Endodermal cell (in vitro differentiated cells): ENCODE measurements around the gene BPIFB6. TPM values are rescaled to one million over a fixed set of nuclear protein-coding genes. Genes with fewer than 3 reads are reported as not detected.

Experiments used
- DNase-seq: peaks from one replicate; pipeline ENCODE4 v3.0.0-alpha.2; 2017
- H3K27ac ChIP-seq: 2 replicates; pipeline ENCODE4 v1.5.1; 2013; ENCODE audit warnings: mild to moderate bottlenecking, low read depth, low read length, moderate library complexity
- H3K27me3 ChIP-seq: 2 replicates; pipeline ENCODE4 v1.6.1; 2013; ENCODE audit warnings: mild to moderate bottlenecking, low read length, moderate library complexity; ENCODE audit not compliant: insufficient read depth, control insufficient read depth, poor library complexity, severe bottlenecking
- H3K36me3 ChIP-seq: 2 replicates; pipeline ENCODE4 v1.7.0; 2013; ENCODE audit warnings: mild to moderate bottlenecking, low read length, moderate library complexity; ENCODE audit not compliant: control insufficient read depth, insufficient read depth
- H3K4me1 ChIP-seq: one replicate; pipeline ENCODE4 v1.7.0; 2013; ENCODE audit warnings: low read length; ENCODE audit not compliant: control insufficient read depth, insufficient read depth
- H3K4me3 ChIP-seq: 2 replicates; pipeline ENCODE4 v1.5.1; 2013; ENCODE audit warnings: mild to moderate bottlenecking, low read length, moderate library complexity
- H3K9ac ChIP-seq: 2 replicates; pipeline ENCODE4 v1.6.1; 2013; ENCODE audit warnings: mild to moderate bottlenecking, low read length, moderate library complexity; ENCODE audit not compliant: poor library complexity, severe bottlenecking; ENCODE audit errors: extremely low read depth
- H3K9me3 ChIP-seq: 2 replicates; pipeline ENCODE4 v1.6.1; 2013; ENCODE audit warnings: mild to moderate bottlenecking, low read length, moderate library complexity; ENCODE audit not compliant: control insufficient read depth
- H3K27ac Mint-ChIP-seq: 2 replicates; pipeline ENCODE4 v1.8.0; 2020; ENCODE audit warnings: mixed read lengths
- H3K27me3 Mint-ChIP-seq: 2 replicates; pipeline ENCODE4 v1.8.0; 2021; ENCODE audit warnings: mild to moderate bottlenecking, mixed read lengths; ENCODE audit not compliant: insufficient read depth
- H3K36me3 Mint-ChIP-seq: 2 replicates; pipeline ENCODE4 v1.8.0; 2020; ENCODE audit warnings: low read depth, mixed read lengths
- H3K4me1 Mint-ChIP-seq: 2 replicates; pipeline ENCODE4 v1.8.0; 2020; ENCODE audit warnings: mixed read lengths
- H3K4me3 Mint-ChIP-seq: 2 replicates; pipeline ENCODE4 v1.8.0; 2020; ENCODE audit warnings: mild to moderate bottlenecking, moderate library complexity, mixed read lengths
- H3K9me3 Mint-ChIP-seq: 2 replicates; pipeline ENCODE4 v1.8.0; 2020; ENCODE audit warnings: mild to moderate bottlenecking, mixed read lengths
- WGBS, 2 experiments: methylation state at CpG; one replicate each; pipeline versions ENCODE4 v1.1.5 to v1.1.7; 2013; ENCODE audit warnings: missing lambda C conversion rate in 2 of 2, mixed read lengths in 1 of 2; ENCODE audit not compliant: insufficient coverage in 1 of 2, insufficient read length in 1 of 2; 5-methylcytosine and 5-hydroxymethylcytosine counted together
- total RNA-seq, 2 donors: library from RNA; stranded (reverse); fragmentation: NEBNext Ultra II Directional in 1 of 2; extraction: Animal tissue kit (Norgen Biotek cat#: 25700) in 1 of 2; gene quantifications; 2 replicates in 1 of 2; 3 replicates in 1 of 2; pipeline ENCODE4 v1.2.1, GENCODE V29; 2021
- TF ChIP-seq, protein P1 (sequence below): fragments of 200-600 bp; sonication (generic); conservative IDR thresholded peaks from 2 replicates; pipeline ENCODE4 v1.5.0; 2021; ENCODE audit warnings: antibody characterized with exemption, mild to moderate bottlenecking

Gene BPIFB6
- total RNA-seq, 2 donors from 2014 or later = not detected

DNA sequence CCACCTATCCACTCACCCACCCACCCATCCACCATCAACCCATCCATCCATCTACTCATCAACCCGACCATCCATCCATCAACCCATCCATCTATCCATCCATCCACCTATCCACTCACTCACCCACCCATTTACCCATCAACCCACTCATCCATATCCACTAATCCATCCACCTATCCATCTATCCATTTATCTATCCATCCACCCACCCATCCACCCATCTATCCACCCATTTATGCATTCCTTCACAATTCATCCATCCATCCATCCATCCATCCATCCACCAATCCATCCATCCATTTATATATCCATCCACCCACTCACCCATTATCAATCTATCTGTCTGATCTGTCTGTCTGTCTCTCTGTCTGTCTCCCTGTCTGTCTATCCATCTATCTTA is 62.1 kb downstream of the BPIFB6 start:
- WGBS, 2 experiments = 50 to 72% methylated on average over 1 of the region's 1 CpG
- Histone ChIP-seq H3K36me3 (no peaks in the 10 kb centered on the region), H3K27ac (no peak overlapping the region), H3K4me1 (no peaks in the 10 kb centered on the region), H3K27me3 (no peaks in the 10 kb centered on the region), H3K9ac (no peak overlapping the region), H3K4me3 (no peak overlapping the region), H3K9me3 (no peaks in the 10 kb centered on the region)
- Mint-ChIP-seq H3K36me3 (no peaks in the 10 kb centered on the region), H3K4me3 (no peak overlapping the region), H3K4me1 (no peaks in the 10 kb centered on the region), H3K9me3 (no peaks in the 10 kb centered on the region), H3K27ac (no peak overlapping the region), H3K27me3 (no peaks in the 10 kb centered on the region)
- DNase-seq = no peak
- TF ChIP-seq, protein P1, sequence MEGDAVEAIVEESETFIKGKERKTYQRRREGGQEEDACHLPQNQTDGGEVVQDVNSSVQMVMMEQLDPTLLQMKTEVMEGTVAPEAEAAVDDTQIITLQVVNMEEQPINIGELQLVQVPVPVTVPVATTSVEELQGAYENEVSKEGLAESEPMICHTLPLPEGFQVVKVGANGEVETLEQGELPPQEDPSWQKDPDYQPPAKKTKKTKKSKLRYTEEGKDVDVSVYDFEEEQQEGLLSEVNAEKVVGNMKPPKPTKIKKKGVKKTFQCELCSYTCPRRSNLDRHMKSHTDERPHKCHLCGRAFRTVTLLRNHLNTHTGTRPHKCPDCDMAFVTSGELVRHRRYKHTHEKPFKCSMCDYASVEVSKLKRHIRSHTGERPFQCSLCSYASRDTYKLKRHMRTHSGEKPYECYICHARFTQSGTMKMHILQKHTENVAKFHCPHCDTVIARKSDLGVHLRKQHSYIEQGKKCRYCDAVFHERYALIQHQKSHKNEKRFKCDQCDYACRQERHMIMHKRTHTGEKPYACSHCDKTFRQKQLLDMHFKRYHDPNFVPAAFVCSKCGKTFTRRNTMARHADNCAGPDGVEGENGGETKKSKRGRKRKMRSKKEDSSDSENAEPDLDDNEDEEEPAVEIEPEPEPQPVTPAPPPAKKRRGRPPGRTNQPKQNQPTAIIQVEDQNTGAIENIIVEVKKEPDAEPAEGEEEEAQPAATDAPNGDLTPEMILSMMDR = no peak

Other genes with a start within 250 kb of the BPIFB6 start
- gene MAPRE1, start 211.7 kb upstream of the BPIFB6 start, total RNA-seq = 100 to 1,000 TPM; 180 to 265 TPM
- gene EFCAB8, start 172.7 kb upstream of the BPIFB6 start, total RNA-seq = 1 to 10 TPM in 1 of 2 donors, under 1 TPM in 1; 0.44 to 1.0 TPM
- not detected for gene SUN5, start 27.2 kb upstream of the BPIFB6 start, total RNA-seq
- not detected for gene BPIFB2, start 23.9 kb upstream of the BPIFB6 start, total RNA-seq
- not detected for gene BPIFB3, start 22.3 kb downstream of the BPIFB6 start, total RNA-seq
- gene BPIFB4, start 48.0 kb downstream of the BPIFB6 start, total RNA-seq = under 1 TPM in 1 of 2 donors, not detected in 1; 0.22 TPM
- not detected for gene BPIFA2, start 136.5 kb downstream of the BPIFB6 start, total RNA-seq
- gene BPIFA3, start 185.7 kb downstream of the BPIFB6 start, total RNA-seq = not detected
- 1 to 10 TPM in 1 of 2 donors, not detected in 1; 1.4 TPM for gene BPIFA1, start 204.3 kb downstream of the BPIFB6 start, total RNA-seq